Progenitor cell of endocrine pancreas (in vitro differentiated cells): ENCODE measurements around the gene C10orf71. TPM values are rescaled to one million over a fixed set of nuclear protein-coding genes. Genes with fewer than 3 reads are reported as not detected.

Experiments used
- DNase-seq: peaks from one replicate; pipeline ENCODE4 v3.0.0; 2021; ENCODE audit warnings: low spot score; ENCODE audit not compliant: unreplicated experiment
- H3K27ac Mint-ChIP-seq: 2 replicates; pipeline ENCODE4 v1.8.0; 2021; ENCODE audit warnings: mild to moderate bottlenecking, moderate library complexity, mixed read lengths
- H3K27me3 Mint-ChIP-seq: 2 replicates; pipeline ENCODE4 v1.8.0; 2021; ENCODE audit warnings: mixed read lengths
- H3K36me3 Mint-ChIP-seq: 2 replicates; pipeline ENCODE4 v1.8.0; 2022; ENCODE audit warnings: mixed read lengths; ENCODE audit not compliant: insufficient read depth
- H3K4me1 Mint-ChIP-seq: 2 replicates; pipeline ENCODE4 v1.8.0; 2021; ENCODE audit warnings: low read depth, mixed read lengths
- H3K4me3 Mint-ChIP-seq: 2 replicates; pipeline ENCODE4 v1.8.0; 2021; ENCODE audit warnings: low read depth, mild to moderate bottlenecking, moderate library complexity, mixed read lengths
- H3K9me3 Mint-ChIP-seq: 2 replicates; pipeline ENCODE4 v1.8.0; 2021; ENCODE audit warnings: low read depth, mixed read lengths
- total RNA-seq: library from RNA; stranded (reverse); gene quantifications from 2 replicates; pipeline ENCODE4 v1.2.1, GENCODE V29; 2021
- TF ChIP-seq, protein P1 (sequence below): fragments of 200-600 bp; sonication (generic); IDR thresholded peaks from one replicate; pipeline ENCODE4 v1.5.0; 2021; ENCODE audit warnings: antibody characterized with exemption, mild to moderate bottlenecking; ENCODE audit not compliant: unreplicated experiment

C10orf71 gene
- total RNA-seq, 1 donor from 2014 or later = not detected

DNA sequence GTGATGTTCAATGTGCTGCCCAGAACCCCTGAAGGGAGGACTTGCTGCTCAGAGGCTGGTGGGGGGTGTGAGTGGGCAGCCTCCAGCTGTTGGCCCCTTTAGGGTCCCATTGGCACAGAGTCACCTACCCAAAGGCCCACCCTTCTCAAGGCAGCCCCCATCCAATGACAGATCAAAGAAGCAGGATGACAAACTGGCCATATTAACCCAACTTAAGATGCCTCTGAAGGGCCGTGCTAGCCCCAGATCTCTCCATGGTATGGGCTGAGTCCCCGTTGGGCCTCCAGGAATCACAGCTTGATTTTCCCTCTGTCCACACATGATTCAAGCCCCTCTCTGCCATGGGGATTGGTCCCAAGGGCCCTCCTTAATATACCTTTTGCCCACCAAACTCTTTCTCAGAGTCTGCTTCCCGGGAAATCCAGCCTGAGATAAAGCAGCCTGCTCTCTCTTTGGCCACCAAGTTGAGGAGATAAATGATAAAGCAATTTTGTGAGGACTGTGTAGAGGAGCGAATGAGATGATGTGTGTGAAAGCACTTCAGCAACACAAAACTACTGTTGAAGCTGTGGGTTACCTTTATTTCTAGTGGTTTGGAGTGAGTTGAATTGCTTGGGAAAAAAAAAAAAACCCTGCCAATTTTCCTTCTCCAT lies 38.2 kb upstream of the C10orf71 start:
- H3K4me1 Mint-ChIP-seq = peaks cover 1% of the 10 kb centered on the region
- H3K27me3 Mint-ChIP-seq = no peaks in the 10 kb centered on the region
- no peaks in the 10 kb centered on the region for H3K36me3 Mint-ChIP-seq
- H3K27ac Mint-ChIP-seq = no peak overlapping the region
- H3K4me3 Mint-ChIP-seq = no peak overlapping the region
- H3K9me3 Mint-ChIP-seq = peaks cover 10% of the 10 kb centered on the region
- no peak for DNase-seq
- TF ChIP-seq, protein P1, sequence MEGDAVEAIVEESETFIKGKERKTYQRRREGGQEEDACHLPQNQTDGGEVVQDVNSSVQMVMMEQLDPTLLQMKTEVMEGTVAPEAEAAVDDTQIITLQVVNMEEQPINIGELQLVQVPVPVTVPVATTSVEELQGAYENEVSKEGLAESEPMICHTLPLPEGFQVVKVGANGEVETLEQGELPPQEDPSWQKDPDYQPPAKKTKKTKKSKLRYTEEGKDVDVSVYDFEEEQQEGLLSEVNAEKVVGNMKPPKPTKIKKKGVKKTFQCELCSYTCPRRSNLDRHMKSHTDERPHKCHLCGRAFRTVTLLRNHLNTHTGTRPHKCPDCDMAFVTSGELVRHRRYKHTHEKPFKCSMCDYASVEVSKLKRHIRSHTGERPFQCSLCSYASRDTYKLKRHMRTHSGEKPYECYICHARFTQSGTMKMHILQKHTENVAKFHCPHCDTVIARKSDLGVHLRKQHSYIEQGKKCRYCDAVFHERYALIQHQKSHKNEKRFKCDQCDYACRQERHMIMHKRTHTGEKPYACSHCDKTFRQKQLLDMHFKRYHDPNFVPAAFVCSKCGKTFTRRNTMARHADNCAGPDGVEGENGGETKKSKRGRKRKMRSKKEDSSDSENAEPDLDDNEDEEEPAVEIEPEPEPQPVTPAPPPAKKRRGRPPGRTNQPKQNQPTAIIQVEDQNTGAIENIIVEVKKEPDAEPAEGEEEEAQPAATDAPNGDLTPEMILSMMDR = no peak

DNA sequence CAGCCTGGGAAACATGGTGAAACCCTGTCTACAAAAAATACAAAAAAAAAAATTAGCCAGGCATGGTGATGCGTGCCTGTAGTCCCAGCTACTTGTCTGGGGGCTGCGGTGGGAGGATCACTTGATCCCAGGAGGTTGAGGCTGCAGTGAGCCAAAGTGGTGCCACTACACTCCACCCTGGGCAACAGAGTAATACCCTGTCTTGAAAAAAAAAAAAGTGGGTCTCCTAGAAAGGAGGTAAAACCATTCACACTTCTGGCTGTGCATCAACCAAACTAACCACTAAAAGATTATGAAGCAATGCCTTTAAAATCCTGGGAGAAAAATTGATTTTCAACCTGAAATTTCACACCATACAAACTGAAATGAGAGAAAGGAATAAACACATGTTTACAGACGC lies 35.4 kb upstream of the C10orf71 start:
- Mint-ChIP-seq H3K36me3 (no peaks in the 10 kb centered on the region), H3K4me3 (no peak overlapping the region), H3K9me3 (peaks cover 21% of the 10 kb centered on the region), H3K27ac (no peak overlapping the region), H3K4me1 (peaks cover 1% of the 10 kb centered on the region), H3K27me3 (no peaks in the 10 kb centered on the region)
- no peak for DNase-seq
- TF ChIP-seq, protein P1 = no peak

DNA sequence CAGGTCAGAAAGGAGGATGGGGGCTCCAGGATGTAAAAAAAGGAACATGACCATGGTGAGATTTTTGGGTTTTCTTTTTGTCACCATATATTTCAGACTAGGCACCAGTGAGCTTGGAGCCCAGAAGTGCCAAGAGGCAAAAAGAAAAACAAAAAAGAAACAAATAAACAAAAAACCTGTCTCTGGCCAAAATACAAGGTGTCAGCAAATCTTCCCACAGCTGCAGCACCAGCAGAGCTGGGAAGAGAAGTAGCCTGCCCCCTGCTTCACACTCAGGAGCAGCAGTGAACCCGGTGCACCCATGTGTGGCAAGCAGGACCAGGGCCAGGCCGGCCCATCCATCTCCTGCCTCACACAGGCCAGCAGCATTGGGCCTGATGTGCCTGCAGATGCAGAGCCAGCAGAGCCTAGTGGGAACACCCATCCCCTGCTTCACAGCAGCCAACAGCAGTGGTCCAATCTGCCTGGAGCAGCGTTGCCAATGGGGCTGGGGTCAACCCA lies 34.7 kb upstream of the C10orf71 start:
- H3K27me3 Mint-ChIP-seq = no peaks in the 10 kb centered on the region
- TF ChIP-seq, protein P1 = no peak
- no peaks in the 10 kb centered on the region for H3K36me3 Mint-ChIP-seq
- peaks cover 21% of the 10 kb centered on the region for H3K9me3 Mint-ChIP-seq
- no peak overlapping the region for H3K4me3 Mint-ChIP-seq
- DNase-seq = no peak
- peaks cover 1% of the 10 kb centered on the region for H3K4me1 Mint-ChIP-seq
- no peak overlapping the region for H3K27ac Mint-ChIP-seq

DNA sequence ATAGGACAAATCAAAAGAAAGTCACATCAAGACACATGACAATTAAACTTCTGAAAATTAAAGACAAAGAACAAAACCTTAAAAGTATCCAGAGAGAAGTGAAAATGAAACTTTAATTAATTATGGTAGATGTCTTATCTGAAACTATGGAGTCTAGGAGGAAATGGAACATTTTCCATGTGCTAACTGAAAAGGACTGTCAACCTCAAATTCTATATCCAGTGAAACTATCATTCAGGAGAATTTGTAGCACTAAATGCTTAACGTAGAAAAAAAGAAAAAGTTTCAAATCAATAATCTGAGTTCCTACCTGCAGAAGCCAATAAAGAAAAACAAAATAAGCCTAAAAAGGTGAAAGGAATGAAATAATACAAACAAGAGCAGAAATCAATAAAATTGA lies 33.1 kb upstream of the C10orf71 start:
- TF ChIP-seq, protein P1 = no peak
- Mint-ChIP-seq H3K27me3 (peaks cover 6% of the 10 kb centered on the region), H3K27ac (no peak overlapping the region), H3K9me3 (peaks cover 21% of the 10 kb centered on the region), H3K4me3 (no peak overlapping the region), H3K36me3 (no peaks in the 10 kb centered on the region), H3K4me1 (peaks cover 1% of the 10 kb centered on the region)
- no peak for DNase-seq

DNA sequence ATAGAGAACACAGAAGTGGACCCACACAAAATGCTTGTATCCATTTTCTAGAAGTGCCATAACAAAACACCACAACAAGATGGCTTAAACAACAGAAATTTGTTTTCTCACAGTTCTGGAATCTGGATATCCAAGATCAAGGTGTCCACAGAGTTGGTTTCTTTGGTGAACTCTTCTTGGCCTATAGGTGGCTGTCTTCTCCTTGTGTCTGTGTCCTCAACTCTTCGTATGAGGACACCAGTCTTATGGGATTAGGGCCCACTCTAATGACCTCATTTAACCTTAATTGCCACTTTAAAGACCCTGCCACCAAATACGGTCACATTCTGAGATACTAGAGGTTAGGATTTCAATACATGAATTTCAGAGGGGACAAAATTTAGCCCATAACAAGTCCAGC lies 30.8 kb upstream of the C10orf71 start:
- Mint-ChIP-seq H3K27ac (no peak overlapping the region), H3K4me1 (no peaks in the 10 kb centered on the region), H3K9me3 (peaks cover 21% of the 10 kb centered on the region), H3K4me3 (no peak overlapping the region), H3K36me3 (no peaks in the 10 kb centered on the region), H3K27me3 (peaks cover 6% of the 10 kb centered on the region)
- TF ChIP-seq, protein P1 = no peak
- no peak for DNase-seq
